Neuron (in vitro differentiated cells): ENCODE data around the gene SEC22A.

Experiments
- H2AFZ ChIP-seq: one replicate; pipeline ENCODE4 v1.6.1; 2013; ENCODE audit warnings: low read depth, mild to moderate bottlenecking, inconsistent platforms, low read length, moderate library complexity
- H3K27me3 ChIP-seq: one replicate; pipeline ENCODE4 v1.6.1; 2013; ENCODE audit warnings: low read length; ENCODE audit not compliant: insufficient read depth
- H3K36me3 ChIP-seq: one replicate; pipeline ENCODE4 v1.6.1; 2013; ENCODE audit warnings: low read length; ENCODE audit not compliant: insufficient read depth
- H3K4me1 ChIP-seq: one replicate; pipeline ENCODE4 v1.6.1; 2013; ENCODE audit warnings: low read length; ENCODE audit not compliant: insufficient read depth
- H3K4me3 ChIP-seq: 2 replicates; pipeline ENCODE4 v1.5.1; 2013; ENCODE audit warnings: mild to moderate bottlenecking, low read length, moderate library complexity
- H3K9me3 ChIP-seq: one replicate; pipeline ENCODE4 v1.6.1; 2013; ENCODE audit warnings: low read length

The SEC22A gene

GRCh38 chr3:123159926-123160635 is 41.7 kb upstream of the SEC22A start:
- Histone ChIP-seq H3K27me3 (no peaks in the 10 kb centered on the region), H3K36me3 (peaks cover 53% of the 10 kb centered on the region), H3K4me1 (no peaks in the 10 kb centered on the region)

GRCh38 chr3:123161167-123161566 is 40.6 kb upstream of the SEC22A start:
- no peak overlapping the region for H3K4me3 ChIP-seq
- no peaks in the 10 kb centered on the region for H3K4me1 ChIP-seq
- H3K27me3 ChIP-seq: no peaks in the 10 kb centered on the region
- peaks cover 48% of the 10 kb centered on the region for H3K36me3 ChIP-seq
- H3K9me3 ChIP-seq: peaks cover 8% of the 10 kb centered on the region
- no peak overlapping the region for H2AFZ ChIP-seq

More at GRCh38 chr3:123159926-123160635, 41.7 kb upstream of the SEC22A start:
- peaks cover 4% of the 10 kb centered on the region for H3K9me3 ChIP-seq
- H3K4me3 ChIP-seq: no peak overlapping the region
- H2AFZ ChIP-seq: no peak overlapping the region

GRCh38 chr3:123163141-123163540 is 38.6 kb upstream of the SEC22A start:
- Histone ChIP-seq H3K36me3 (peaks cover 50% of the 10 kb centered on the region), H3K27me3 (no peaks in the 10 kb centered on the region), H2AFZ (no peak overlapping the region), H3K4me1 (no peaks in the 10 kb centered on the region), H3K4me3 (no peak overlapping the region), H3K9me3 (peaks cover 17% of the 10 kb centered on the region)

GRCh38 chr3:123165163-123165562 is 36.6 kb upstream of the SEC22A start:
- peaks cover 6% of the 10 kb centered on the region for H3K4me1 ChIP-seq
- no peaks in the 10 kb centered on the region for H3K27me3 ChIP-seq
- peaks cover 17% of the 10 kb centered on the region for H3K9me3 ChIP-seq
- no peak overlapping the region for H3K4me3 ChIP-seq
- H2AFZ ChIP-seq: no peak overlapping the region
- peaks cover 43% of the 10 kb centered on the region for H3K36me3 ChIP-seq

GRCh38 chr3:123167686-123168085 is 34.1 kb upstream of the SEC22A start:
- H2AFZ ChIP-seq: no peak overlapping the region
- H3K4me1 ChIP-seq: peaks cover 8% of the 10 kb centered on the region
- peaks cover 17% of the 10 kb centered on the region for H3K9me3 ChIP-seq
- no peaks in the 10 kb centered on the region for H3K27me3 ChIP-seq
- peaks cover 26% of the 10 kb centered on the region for H3K36me3 ChIP-seq
- H3K4me3 ChIP-seq: no peak overlapping the region

- Histone ChIP-seq H3K9me3 (peaks cover 17% of the 10 kb centered on the region), H3K27me3 (no peaks in the 10 kb centered on the region), H2AFZ (no peak overlapping the region), H3K4me3 (no peak overlapping the region), H3K36me3 (peaks cover 22% of the 10 kb centered on the region), H3K4me1 (peaks cover 8% of the 10 kb centered on the region)
These were observed 33.6 kb upstream of the SEC22A start for GRCh38 chr3:123168122-123168521.

- Histone ChIP-seq H3K36me3 (peaks cover 17% of the 10 kb centered on the region), H3K4me3 (no peak overlapping the region), H3K4me1 (peaks cover 8% of the 10 kb centered on the region), H2AFZ (no peak overlapping the region), H3K9me3 (peaks cover 17% of the 10 kb centered on the region), H3K27me3 (no peaks in the 10 kb centered on the region)
These were observed 33.1 kb upstream of the SEC22A start for GRCh38 chr3:123168605-123169004.

- H3K27me3 ChIP-seq: no peaks in the 10 kb centered on the region
- H3K4me3 ChIP-seq: no peak overlapping the region
- H2AFZ ChIP-seq: no peak overlapping the region
- H3K36me3 ChIP-seq: peaks cover 11% of the 10 kb centered on the region
- H3K4me1 ChIP-seq: peaks cover 8% of the 10 kb centered on the region
- H3K9me3 ChIP-seq: peaks cover 14% of the 10 kb centered on the region
These were observed 32.2 kb upstream of the SEC22A start for GRCh38 chr3:123169492-123169929.

GRCh38 chr3:123169930-123170329 is 31.8 kb upstream of the SEC22A start:
- no peaks in the 10 kb centered on the region for H3K27me3 ChIP-seq
- no peak overlapping the region for H2AFZ ChIP-seq
- peaks cover 7% of the 10 kb centered on the region for H3K36me3 ChIP-seq
- peaks cover 8% of the 10 kb centered on the region for H3K4me1 ChIP-seq
- peaks cover 13% of the 10 kb centered on the region for H3K9me3 ChIP-seq
- H3K4me3 ChIP-seq: no peak overlapping the region

GRCh38 chr3:123180791-123181190 is 21.0 kb upstream of the SEC22A start:
- no peak overlapping the region for H3K4me3 ChIP-seq
- H3K27me3 ChIP-seq: no peaks in the 10 kb centered on the region
- H3K4me1 ChIP-seq: no peaks in the 10 kb centered on the region
- no peaks in the 10 kb centered on the region for H3K9me3 ChIP-seq
- H2AFZ ChIP-seq: no peak overlapping the region
- H3K36me3 ChIP-seq: no peaks in the 10 kb centered on the region

- no peaks in the 10 kb centered on the region for H3K36me3 ChIP-seq
- H3K9me3 ChIP-seq: no peaks in the 10 kb centered on the region
- no peaks in the 10 kb centered on the region for H3K4me1 ChIP-seq
- no peak overlapping the region for H2AFZ ChIP-seq
- H3K27me3 ChIP-seq: no peaks in the 10 kb centered on the region
- no peak overlapping the region for H3K4me3 ChIP-seq
These were observed 15.0 kb upstream of the SEC22A start for GRCh38 chr3:123186695-123187094.

- no peaks in the 10 kb centered on the region for H3K36me3 ChIP-seq
- no peaks in the 10 kb centered on the region for H3K27me3 ChIP-seq
- no peaks in the 10 kb centered on the region for H3K9me3 ChIP-seq
- no peaks in the 10 kb centered on the region for H3K4me1 ChIP-seq
- H2AFZ ChIP-seq: no peak overlapping the region
- no peak overlapping the region for H3K4me3 ChIP-seq
These were observed 13.7 kb upstream of the SEC22A start for GRCh38 chr3:123188058-123188457.

GRCh38 chr3:123193448-123194101 is 8.2 kb upstream of the SEC22A start:
- H3K4me3 ChIP-seq: no peak overlapping the region
- no peaks in the 10 kb centered on the region for H3K9me3 ChIP-seq
- H3K27me3 ChIP-seq: no peaks in the 10 kb centered on the region
- no peaks in the 10 kb centered on the region for H3K4me1 ChIP-seq
- H3K36me3 ChIP-seq: no peaks in the 10 kb centered on the region
- no peak overlapping the region for H2AFZ ChIP-seq
